GM20000 (cell line): ENCODE results near the gene FBN3.

Source experiments
- DNase-seq: peaks from one replicate; pipeline ENCODE4 v3.0.0; 2012; ENCODE audit warnings: low spot score
- CTCF ChIP-seq: IDR thresholded peaks from 2 replicates; pipeline ENCODE4 v1.5.1; 2012; ENCODE audit warnings: mild to moderate bottlenecking, control low read depth; ENCODE audit errors: extremely low read depth, missing control alignments

FBN3 gene

GRCh38 chr19:8137425-8137824, 12.0 kb downstream of the FBN3 start:
- DNase-seq = no peak
- TF ChIP-seq CTCF = no peak

GRCh38 chr19:8135946-8136618, 13.3 kb downstream of the FBN3 start:
- no peak for DNase-seq
- no peak for TF ChIP-seq CTCF

- no peak for DNase-seq
- TF ChIP-seq CTCF = no peak
Measured at GRCh38 chr19:8132858-8133458, 16.4 kb downstream of the FBN3 start.

GRCh38 chr19:8131517-8131916, 17.9 kb downstream of the FBN3 start:
- DNase-seq = no peak
- no peak for TF ChIP-seq CTCF

GRCh38 chr19:8129061-8129618, 20.3 kb downstream of the FBN3 start:
- no peak for DNase-seq
- TF ChIP-seq CTCF = no peak

GRCh38 chr19:8128551-8128950, 20.8 kb downstream of the FBN3 start:
- no peak for DNase-seq
- no peak for TF ChIP-seq CTCF

GRCh38 chr19:8127311-8127710, 22.1 kb downstream of the FBN3 start:
- TF ChIP-seq CTCF = no peak
- no peak for DNase-seq
